Panc1 (cell line): ENCODE data around the gene TNPO2.

Experiments used
- POLR2AphosphoS5 ChIP-seq: IDR thresholded peaks from 2 replicates; pipeline ENCODE4 v1.6.1; 2012; ENCODE audit warnings: mild to moderate bottlenecking, low read depth, low read length, moderate library complexity
- SIN3A ChIP-seq: IDR thresholded peaks from 2 replicates; pipeline ENCODE4 v1.6.1; 2012; ENCODE audit warnings: low read depth, mild to moderate bottlenecking, low read length, moderate library complexity, borderline replicate concordance; ENCODE audit not compliant: insufficient read depth
- TCF7L2 ChIP-seq: IDR thresholded peaks from 2 replicates; pipeline ENCODE4 v1.6.1; 2011; ENCODE audit warnings: mild to moderate bottlenecking, low read depth, low read length, inconsistent platforms
- TF ChIP-seq, protein P1 (sequence below): fragments of 450-650 bp; IDR thresholded peaks from 2 replicates; pipeline ENCODE4 v1.5.1; 2017; ENCODE audit warnings: mild to moderate bottlenecking
- TF ChIP-seq, protein P2 (sequence below), 2 experiments: IDR thresholded peaks; 2 replicates each; pipeline ENCODE4 v1.6.1; 2011 to 2012; ENCODE audit warnings: low read depth in 2 of 2, control low read depth in 1 of 2, low read length in 1 of 2, mild to moderate bottlenecking in 1 of 2, moderate library complexity in 1 of 2; ENCODE audit not compliant: insufficient read depth in 1 of 2

DNA sequence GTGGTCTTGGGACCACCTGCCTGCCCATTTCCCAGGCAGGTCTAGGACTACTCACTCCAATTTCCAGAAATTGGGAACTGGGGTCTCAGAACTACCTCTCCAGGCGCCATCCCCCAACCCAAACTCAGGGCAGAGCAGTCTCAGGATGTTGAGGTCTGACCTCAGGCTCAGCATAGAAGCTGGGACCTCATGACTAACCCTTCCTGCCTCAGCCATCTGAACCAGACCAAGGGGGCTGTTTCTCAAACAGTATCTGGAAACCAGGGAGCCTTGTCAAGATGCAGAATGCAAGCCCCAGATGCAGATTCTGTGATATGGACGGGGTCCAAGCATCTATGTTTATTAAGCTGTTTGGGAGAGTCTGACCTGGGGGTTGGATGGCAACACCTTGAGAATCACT lies 28.6 kb downstream of the TNPO2 start:
- TF ChIP-seq, protein P1, sequence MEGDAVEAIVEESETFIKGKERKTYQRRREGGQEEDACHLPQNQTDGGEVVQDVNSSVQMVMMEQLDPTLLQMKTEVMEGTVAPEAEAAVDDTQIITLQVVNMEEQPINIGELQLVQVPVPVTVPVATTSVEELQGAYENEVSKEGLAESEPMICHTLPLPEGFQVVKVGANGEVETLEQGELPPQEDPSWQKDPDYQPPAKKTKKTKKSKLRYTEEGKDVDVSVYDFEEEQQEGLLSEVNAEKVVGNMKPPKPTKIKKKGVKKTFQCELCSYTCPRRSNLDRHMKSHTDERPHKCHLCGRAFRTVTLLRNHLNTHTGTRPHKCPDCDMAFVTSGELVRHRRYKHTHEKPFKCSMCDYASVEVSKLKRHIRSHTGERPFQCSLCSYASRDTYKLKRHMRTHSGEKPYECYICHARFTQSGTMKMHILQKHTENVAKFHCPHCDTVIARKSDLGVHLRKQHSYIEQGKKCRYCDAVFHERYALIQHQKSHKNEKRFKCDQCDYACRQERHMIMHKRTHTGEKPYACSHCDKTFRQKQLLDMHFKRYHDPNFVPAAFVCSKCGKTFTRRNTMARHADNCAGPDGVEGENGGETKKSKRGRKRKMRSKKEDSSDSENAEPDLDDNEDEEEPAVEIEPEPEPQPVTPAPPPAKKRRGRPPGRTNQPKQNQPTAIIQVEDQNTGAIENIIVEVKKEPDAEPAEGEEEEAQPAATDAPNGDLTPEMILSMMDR, result no peak
- TF ChIP-seq POLR2AphosphoS5 (no peak), SIN3A (no peak), TCF7L2 (no peak)
- TF ChIP-seq, protein P2, sequence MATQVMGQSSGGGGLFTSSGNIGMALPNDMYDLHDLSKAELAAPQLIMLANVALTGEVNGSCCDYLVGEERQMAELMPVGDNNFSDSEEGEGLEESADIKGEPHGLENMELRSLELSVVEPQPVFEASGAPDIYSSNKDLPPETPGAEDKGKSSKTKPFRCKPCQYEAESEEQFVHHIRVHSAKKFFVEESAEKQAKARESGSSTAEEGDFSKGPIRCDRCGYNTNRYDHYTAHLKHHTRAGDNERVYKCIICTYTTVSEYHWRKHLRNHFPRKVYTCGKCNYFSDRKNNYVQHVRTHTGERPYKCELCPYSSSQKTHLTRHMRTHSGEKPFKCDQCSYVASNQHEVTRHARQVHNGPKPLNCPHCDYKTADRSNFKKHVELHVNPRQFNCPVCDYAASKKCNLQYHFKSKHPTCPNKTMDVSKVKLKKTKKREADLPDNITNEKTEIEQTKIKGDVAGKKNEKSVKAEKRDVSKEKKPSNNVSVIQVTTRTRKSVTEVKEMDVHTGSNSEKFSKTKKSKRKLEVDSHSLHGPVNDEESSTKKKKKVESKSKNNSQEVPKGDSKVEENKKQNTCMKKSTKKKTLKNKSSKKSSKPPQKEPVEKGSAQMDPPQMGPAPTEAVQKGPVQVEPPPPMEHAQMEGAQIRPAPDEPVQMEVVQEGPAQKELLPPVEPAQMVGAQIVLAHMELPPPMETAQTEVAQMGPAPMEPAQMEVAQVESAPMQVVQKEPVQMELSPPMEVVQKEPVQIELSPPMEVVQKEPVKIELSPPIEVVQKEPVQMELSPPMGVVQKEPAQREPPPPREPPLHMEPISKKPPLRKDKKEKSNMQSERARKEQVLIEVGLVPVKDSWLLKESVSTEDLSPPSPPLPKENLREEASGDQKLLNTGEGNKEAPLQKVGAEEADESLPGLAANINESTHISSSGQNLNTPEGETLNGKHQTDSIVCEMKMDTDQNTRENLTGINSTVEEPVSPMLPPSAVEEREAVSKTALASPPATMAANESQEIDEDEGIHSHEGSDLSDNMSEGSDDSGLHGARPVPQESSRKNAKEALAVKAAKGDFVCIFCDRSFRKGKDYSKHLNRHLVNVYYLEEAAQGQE (IDR thresholded peaks at IDR 0.05; ENCODE audit: insufficient read depth in 1 of 2, low read depth in 2 of 2, low read length in 1 of 2), result no peak
